Stimulated activated naive CD8-positive, alpha-beta T cell treated with anti-CD3 and anti-CD28 coated beads, Interleukin-15, Interleukin-2, amounts not matched to agents 100 U/mL and 50 U/mL, for 24 hours (primary cell): ENCODE results near the gene DNPEP.

Experiments used
- ATAC-seq: fragments of 150-1000 bp; cut with Tn5 transposase; one replicate; pipeline ENCODE4 v1.10.0; 2021
- DNase-seq: peaks from one replicate; pipeline ENCODE4 v3.0.0; 2021

The DNPEP gene

DNA sequence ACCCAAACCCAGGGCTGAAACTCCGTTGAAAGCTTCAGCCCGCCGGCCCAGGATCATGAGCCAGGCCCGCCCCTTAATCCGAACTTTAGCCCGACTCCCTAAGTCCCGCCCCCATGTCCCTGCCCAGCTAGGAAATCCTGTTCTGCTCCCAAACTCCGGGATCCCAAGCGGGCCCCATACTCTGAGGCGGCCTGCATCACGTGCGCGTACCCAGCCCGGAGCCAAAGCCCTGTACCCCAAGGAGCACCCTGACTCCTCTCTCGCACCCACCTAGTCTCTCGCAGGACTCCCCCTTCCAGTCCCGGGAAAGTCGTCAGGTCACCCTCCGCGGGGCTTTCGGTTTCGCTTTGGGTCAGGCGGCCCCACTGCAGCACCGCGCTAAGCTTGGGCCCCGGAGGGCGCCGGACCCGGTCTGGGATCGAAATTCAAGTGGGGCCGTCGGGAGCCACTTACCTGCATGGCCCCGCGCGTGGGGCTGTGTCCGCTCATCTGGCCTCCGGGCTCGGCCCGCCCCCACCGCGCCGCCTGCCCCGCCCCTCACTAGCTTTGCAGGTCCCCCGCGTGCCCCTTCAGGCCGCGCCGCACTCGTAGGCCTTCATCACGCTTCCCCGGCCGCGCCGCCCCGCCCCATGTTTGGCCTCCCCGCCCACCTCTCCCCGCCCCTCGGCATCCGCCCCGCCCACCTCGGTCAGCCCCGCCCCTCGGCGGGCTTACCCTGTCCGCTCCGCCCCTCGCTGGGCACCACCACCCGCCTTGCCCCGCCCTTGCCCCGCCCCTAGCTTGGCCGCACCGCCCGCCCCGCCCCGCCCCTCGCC is at the start of gene DNPEP:
DNPEP (minus strand) TSS at position 607 of the 815 bp plus-strand sequence; CDS start at position 489, 118 bp downstream.
- peak; percentile 63 for ATAC-seq
- peak; percentile 97 for DNase-seq

DNA sequence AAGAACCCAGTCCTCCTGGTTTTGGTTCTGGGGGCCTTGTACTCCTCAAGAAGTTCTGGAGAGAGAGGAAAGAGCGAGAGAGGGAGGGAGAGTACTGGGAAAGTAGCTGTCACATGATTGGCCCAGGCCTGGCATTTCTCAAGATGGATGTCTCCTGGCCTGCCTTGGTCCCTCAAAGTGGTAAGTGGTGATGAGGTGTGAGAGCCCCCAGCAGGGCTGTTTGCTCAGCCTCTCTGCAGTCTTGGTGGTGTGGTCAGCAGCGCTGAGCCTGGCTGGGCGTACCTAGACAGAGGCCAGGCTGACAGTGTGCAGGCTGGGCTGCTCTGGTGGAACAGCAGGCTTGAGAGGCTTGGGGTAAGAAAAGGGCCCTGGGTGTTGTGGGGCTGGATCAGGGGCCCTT is 49.4 kb upstream of the DNPEP start:
- DNase-seq (no peak), ATAC-seq (no peak)

DNA sequence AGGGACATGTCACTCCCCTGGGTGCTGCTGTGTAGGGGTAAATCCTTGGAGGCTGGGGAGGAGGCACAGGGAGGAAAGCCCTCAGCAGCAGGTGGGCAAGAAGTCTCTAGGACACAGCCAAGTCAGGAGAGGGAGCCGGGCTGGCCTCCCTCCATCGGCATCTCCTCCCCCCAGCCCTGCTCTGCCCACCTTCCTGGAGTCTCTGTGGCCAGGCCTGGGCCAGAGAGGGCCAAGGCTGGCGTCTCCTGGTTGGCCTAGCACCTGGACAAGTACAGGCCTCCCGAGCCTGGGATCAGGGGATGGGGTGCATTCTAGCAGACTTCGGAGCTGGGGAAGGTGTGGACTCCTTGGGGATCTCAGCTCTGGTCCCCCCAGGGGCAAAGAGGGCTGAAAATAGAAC is 48.8 kb upstream of the DNPEP start:
- DNase-seq: no peak
- ATAC-seq: no peak

DNA sequence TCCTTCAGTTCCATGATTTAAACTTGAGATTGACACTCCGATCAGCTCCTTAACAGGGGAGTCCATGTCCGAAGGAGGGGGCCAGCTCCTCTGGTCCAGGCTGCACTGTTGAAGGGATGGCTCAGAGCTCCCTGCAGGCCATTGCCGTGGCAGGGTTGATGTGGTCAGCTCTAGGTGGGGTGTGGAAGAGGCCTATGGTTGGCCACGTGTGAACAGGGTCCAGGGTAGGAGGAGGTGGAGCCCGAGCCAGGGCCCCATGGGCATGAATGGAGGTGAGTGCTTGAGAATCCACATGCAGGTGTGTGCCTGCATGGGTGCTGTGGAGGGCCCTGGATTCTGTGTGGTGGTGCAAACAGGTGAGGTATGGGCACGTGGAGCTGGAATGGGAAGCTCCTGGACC is 48.0 kb upstream of the DNPEP start:
- no peak for DNase-seq
- no peak for ATAC-seq

DNA sequence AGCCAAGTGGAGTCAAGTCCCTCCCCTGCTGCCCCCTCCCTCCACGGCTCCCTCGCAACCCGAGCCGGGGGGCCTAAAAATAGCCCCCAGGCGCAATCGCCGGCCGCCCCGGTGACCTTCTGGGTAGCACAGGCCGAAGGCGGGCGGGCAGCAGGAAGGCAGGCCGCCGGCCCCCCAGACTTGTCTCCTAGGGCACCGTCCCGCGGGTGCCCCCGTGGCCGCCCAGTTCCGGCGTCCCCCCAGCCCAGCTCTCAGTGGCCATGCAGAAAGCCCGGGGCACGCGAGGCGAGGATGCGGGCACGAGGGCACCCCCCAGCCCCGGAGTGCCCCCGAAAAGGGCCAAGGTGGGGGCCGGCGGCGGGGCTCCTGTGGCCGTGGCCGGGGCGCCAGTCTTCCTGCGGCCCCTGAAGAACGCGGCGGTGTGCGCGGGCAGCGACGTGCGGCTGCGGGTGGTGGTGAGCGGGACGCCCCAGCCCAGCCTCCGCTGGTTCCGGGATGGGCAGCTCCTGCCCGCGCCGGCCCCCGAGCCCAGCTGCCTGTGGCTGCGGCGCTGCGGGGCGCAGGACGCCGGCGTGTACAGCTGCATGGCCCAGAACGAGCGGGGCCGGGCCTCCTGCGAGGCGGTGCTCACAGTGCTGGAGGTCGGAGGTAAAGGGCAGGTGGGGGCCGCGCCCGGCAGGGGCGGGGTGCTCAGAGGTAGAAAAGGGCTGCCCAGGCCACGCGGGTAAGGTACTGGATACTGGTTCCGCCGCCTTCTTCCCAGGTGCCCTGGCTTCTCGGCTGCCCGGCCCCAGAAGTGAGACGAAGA is 47.2 kb upstream of the DNPEP start, which contains the start of gene SPEG:
SPEG (plus strand) TSS at position 126 of the 808 bp plus-strand sequence; CDS start at position 261, 135 bp downstream.
- no peak for DNase-seq

GRCh38 chr2:219434468-219434717 is 46.7 kb upstream of the DNPEP start:
- ATAC-seq: no peak
- DNase-seq: no peak

More for the DNA sequence above, 47.2 kb upstream of the DNPEP start, which contains the start of gene SPEG:
- ATAC-seq: no peak

DNA sequence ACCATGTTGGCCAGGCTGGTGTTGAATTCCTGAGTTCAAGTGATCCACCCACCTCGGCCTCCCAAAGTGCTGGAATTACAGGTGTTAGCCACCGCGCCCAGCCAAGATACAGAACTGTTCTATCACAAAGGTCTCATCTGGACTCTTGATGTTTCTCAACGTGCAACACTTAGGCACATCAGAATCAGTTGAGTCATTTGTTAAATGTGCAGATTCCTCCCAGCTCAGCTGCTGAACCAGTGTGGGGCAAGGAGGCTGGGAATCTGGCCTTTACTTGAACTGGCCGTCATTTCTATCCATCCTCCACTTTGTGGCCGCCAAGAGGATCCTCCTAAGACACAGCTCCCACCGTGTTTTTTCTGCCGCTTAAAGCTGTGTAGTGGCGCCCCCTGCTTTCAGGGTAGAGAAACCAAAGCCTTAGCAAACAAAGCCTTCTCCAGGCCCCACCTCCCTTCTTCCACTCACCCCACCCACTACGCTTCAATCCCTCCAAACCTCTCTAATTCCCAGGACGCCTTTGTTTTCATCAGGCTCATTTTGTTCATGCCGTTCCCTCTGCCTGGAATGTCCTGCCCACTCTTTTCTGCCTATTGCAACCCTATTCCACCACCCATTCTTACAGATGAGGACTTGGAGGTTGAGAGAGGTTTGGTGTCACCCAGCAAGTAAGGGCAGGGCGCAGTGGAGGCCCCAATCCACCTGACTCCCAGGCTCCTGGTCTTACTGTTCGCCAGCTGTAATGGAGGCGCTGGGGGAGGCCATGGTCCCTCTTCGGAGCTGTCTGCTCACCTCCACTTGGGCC is 46.2 kb upstream of the DNPEP start:
- DNase-seq (peak; percentile 60), ATAC-seq (peak; percentile 11)

- DNase-seq: no peak
- ATAC-seq: peak; percentile 49
Measured at GRCh38 chr2:219430633-219431615, 43.2 kb upstream of the DNPEP start.

DNA sequence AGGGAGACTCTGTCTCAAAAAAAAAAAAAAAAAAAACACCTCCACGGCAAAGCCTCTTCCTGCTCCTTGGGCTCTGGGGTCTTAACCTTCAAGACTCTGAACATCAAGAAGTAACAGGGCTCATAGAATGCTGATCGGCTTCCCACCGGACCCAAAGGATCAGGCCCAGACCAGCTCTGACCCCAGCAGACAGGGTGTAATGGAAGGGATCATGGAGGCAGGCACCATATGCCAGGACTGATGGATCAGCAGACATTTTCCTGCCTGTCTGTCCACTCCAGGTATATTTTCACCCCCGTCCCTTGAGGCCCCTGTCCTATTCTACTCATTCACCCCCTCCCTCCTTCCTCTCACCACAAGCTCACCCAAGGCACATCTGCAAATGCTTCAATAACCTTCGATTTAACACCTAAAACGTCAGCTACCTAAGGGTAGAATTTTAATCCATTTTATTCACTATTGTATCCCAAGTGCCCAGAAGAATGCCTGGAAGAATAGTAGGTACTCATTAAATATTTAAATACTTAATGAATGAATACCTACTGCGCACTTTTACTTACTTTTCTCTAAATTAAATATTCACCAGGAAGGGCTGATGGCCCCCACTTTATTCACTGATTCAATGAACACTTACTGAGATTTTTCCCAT is 42.4 kb upstream of the DNPEP start:
- no peak for ATAC-seq

GRCh38 chr2:219428469-219428868 is 40.8 kb upstream of the DNPEP start:
- ATAC-seq (no peak), DNase-seq (no peak)

More for the DNA sequence above, 42.4 kb upstream of the DNPEP start:
- no peak for DNase-seq

- DNase-seq: no peak
- ATAC-seq: no peak
Measured at GRCh38 chr2:219426534-219427136, 38.9 kb upstream of the DNPEP start.

DNA sequence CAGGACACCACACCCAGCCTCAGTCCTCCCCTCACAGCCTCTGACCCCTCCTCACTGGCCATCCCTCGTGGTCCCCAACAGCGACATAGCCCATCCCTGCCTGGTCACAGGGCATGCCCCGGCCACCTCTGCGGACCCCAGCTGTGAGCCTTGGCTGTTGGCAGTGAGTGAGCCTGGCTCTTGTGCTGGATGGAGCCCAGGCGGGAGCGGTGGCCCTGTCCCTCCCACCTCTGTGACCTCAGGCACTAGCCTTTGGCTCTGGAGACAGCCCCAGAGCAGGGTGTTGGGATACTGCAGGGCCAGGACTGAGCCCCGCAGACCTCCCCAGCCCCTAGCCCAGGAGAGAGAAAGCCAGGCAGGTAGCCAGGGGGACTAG is 38.3 kb upstream of the DNPEP start:
- no peak for DNase-seq
- ATAC-seq: no peak

GRCh38 chr2:219425238-219426067 is 37.7 kb upstream of the DNPEP start:
- DNase-seq (no peak), ATAC-seq (no peak)

GRCh38 chr2:219423652-219424377 is 36.1 kb upstream of the DNPEP start:
- DNase-seq (no peak), ATAC-seq (no peak)

- DNase-seq (no peak), ATAC-seq (no peak)
Measured at GRCh38 chr2:219422952-219423534, 35.3 kb upstream of the DNPEP start.

GRCh38 chr2:219421323-219421722 is 33.6 kb upstream of the DNPEP start:
- no peak for ATAC-seq

DNA sequence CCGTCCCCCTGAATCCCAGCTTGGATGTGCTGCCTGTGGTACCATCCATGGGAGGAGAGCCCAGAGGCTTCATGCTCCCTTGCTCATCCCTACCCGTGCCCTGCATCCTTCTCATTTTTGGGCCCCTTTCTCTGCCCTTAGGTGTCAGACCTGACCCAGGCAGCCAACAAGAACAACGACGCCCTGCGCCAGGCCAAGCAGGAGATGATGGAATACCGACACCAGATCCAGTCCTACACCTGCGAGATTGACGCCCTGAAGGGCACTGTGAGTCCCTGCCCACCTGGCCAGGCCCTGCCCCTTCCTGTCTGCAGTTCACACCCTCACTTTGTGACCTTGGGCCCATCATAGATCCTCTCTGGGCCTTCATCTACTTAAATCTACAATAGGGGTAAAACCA is 33.0 kb upstream of the DNPEP start:
- no peak for DNase-seq
- no peak for ATAC-seq

More at GRCh38 chr2:219421323-219421722, 33.6 kb upstream of the DNPEP start:
- no peak for DNase-seq
